GM21367 (cell line): ENCODE data around the gene TRPM7.
"Not testable (repeated sequence)": the region's sequence is repeated elsewhere in the genome, so short reads cannot be mapped to it uniquely, and the experiment has no call there.

Experiments used
- ATAC-seq: cut with Tn5 transposase; IDR thresholded peaks from one replicate; pipeline ENCODE4 v1.9.1; 2021; ENCODE audit not compliant: unreplicated experiment

Gene TRPM7

GRCh38 chr15:50665938-50666337 lies 20.7 kb downstream of the TRPM7 start:
- ATAC-seq = no peak

- ATAC-seq = no peak
These were observed 31.0 kb downstream of the TRPM7 start for GRCh38 chr15:50655555-50655954.

GRCh38 chr15:50653156-50653743 lies 33.3 kb downstream of the TRPM7 start:
- no peak for ATAC-seq

GRCh38 chr15:50652671-50653070 lies 33.9 kb downstream of the TRPM7 start:
- no peak for ATAC-seq

- no peak for ATAC-seq
These were observed 45.3 kb downstream of the TRPM7 start for GRCh38 chr15:50641318-50641717.

- ATAC-seq = no peak
These were observed 50.5 kb downstream of the TRPM7 start for GRCh38 chr15:50636146-50636545.

- no peak for ATAC-seq
These were observed 52.9 kb downstream of the TRPM7 start for GRCh38 chr15:50633653-50634052.

- ATAC-seq = no peak
These were observed 58.2 kb downstream of the TRPM7 start for GRCh38 chr15:50628421-50628820.

- no peak for ATAC-seq
These were observed 59.1 kb downstream of the TRPM7 start for GRCh38 chr15:50627351-50628055.

GRCh38 chr15:50624616-50625168 lies 61.9 kb downstream of the TRPM7 start:
- ATAC-seq = no peak

- ATAC-seq = not testable (repeated sequence)
These were observed 64.1 kb downstream of the TRPM7 start for GRCh38 chr15:50622361-50622943.

- ATAC-seq = not testable (repeated sequence)
These were observed 69.6 kb downstream of the TRPM7 start for GRCh38 chr15:50616960-50617359.

- not testable (repeated sequence) for ATAC-seq
These were observed 70.0 kb downstream of the TRPM7 start for GRCh38 chr15:50616554-50616953.

- no peak for ATAC-seq
These were observed 73.0 kb downstream of the TRPM7 start for GRCh38 chr15:50613600-50613999.

- no peak for ATAC-seq
These were observed 79.5 kb downstream of the TRPM7 start for GRCh38 chr15:50607129-50607528.

GRCh38 chr15:50605462-50605861 lies 81.1 kb downstream of the TRPM7 start:
- ATAC-seq = no peak

GRCh38 chr15:50602028-50602427 lies 84.6 kb downstream of the TRPM7 start:
- not testable (repeated sequence) for ATAC-seq

GRCh38 chr15:50594311-50594710 lies 92.3 kb downstream of the TRPM7 start:
- no peak for ATAC-seq

GRCh38 chr15:50593761-50594160 lies 92.8 kb downstream of the TRPM7 start:
- no peak for ATAC-seq

- no peak for ATAC-seq
These were observed 96.3 kb downstream of the TRPM7 start for GRCh38 chr15:50590288-50590687.

GRCh38 chr15:50577492-50577891 lies 109.1 kb downstream of the TRPM7 start:
- ATAC-seq = no peak

- no peak for ATAC-seq
These were observed 110.4 kb downstream of the TRPM7 start for GRCh38 chr15:50576166-50576565.
